ENCODE measurements around the gene KCNN3.

- TF ChIP-seq POLR2AphosphoS5 (IDR thresholded peaks at IDR 0.05) (no peak), POLR2A (IDR thresholded peaks at IDR 0.05) (no peak)
Measured at GRCh38 chr1:154712166-154712810, 157.8 kb downstream of the KCNN3 start.
